Lung (tissue), 12 donors: Measurements from ENCODE around the gene FAM161B. TPM values are rescaled to one million over a fixed set of nuclear protein-coding genes. Genes with fewer than 3 reads are reported as not detected.
"Not testable (repeated sequence)": the region's sequence is repeated elsewhere in the genome, so short reads cannot be mapped to it uniquely, and the experiment has no call there.

Source experiments
- ATAC-seq: fragments of 200-7000 bp; cut with Tn5 transposase; one replicate; pipeline ENCODE4 v1.9.1; 2020; ENCODE audit warnings: moderate number of reproducible peaks; ENCODE audit not compliant: insufficient read depth, low FRiP score
- DNase-seq, 3 donors: peaks; one replicate each; pipeline ENCODE4 v3.0.0-alpha.2; 2013 to 2017
- H3K27ac ChIP-seq, 2 donors: one replicate each; pipeline ENCODE4 v1.5.1; 2013; ENCODE audit warnings: mild to moderate bottlenecking in 2 of 2, moderate library complexity in 2 of 2, control low read depth in 1 of 2, inconsistent platforms in 1 of 2, low read depth in 1 of 2, low read length in 1 of 2
- H3K27me3 ChIP-seq, 3 donors: one replicate each; pipeline ENCODE4 v1.5.1; 2013; ENCODE audit warnings: low read length in 2 of 3; ENCODE audit not compliant: control insufficient read depth in 3 of 3, insufficient read depth in 3 of 3
- H3K36me3 ChIP-seq, 4 donors: one replicate each; pipeline ENCODE4 v1.5.1; 2013; ENCODE audit warnings: low read length in 4 of 4, mild to moderate bottlenecking in 1 of 4, moderate library complexity in 1 of 4; ENCODE audit not compliant: control insufficient read depth in 4 of 4, insufficient read depth in 4 of 4
- H3K4me1 ChIP-seq, 5 donors: one replicate each; pipeline ENCODE4 v1.5.1; 2013; ENCODE audit warnings: low read length in 5 of 5, mild to moderate bottlenecking in 2 of 5, moderate library complexity in 1 of 5; ENCODE audit not compliant: control insufficient read depth in 5 of 5, insufficient read depth in 5 of 5
- H3K4me3 ChIP-seq: one replicate; pipeline ENCODE4 v1.5.1; 2013; ENCODE audit warnings: mild to moderate bottlenecking, control low read depth, moderate library complexity
- H3K9ac ChIP-seq, 2 donors: one replicate each; pipeline ENCODE4 v1.5.1; 2013; ENCODE audit warnings: low read length in 2 of 2, control low read depth in 1 of 2; ENCODE audit not compliant: insufficient read depth in 1 of 2
- H3K9me3 ChIP-seq, 4 donors: one replicate each; pipeline ENCODE4 v1.5.1; 2013; ENCODE audit warnings: low read length in 3 of 4, mild to moderate bottlenecking in 1 of 4, moderate library complexity in 1 of 4; ENCODE audit not compliant: control insufficient read depth in 4 of 4, insufficient read depth in 3 of 4
- CTCF ChIP-seq: IDR thresholded peaks from 2 replicates; pipeline ENCODE4 v1.5.1; 2012; ENCODE audit warnings: mild to moderate bottlenecking; ENCODE audit errors: control extremely low read depth, extremely low read depth
- whole genome bisulfite sequencing, 2 donors: extraction: QIAGEN DNeasy Blood & Tissue Kit; methylation state at CpG; one replicate each; pipeline ENCODE4 v1.1.7; 2013; 5-methylcytosine and 5-hydroxymethylcytosine counted together
- polyA plus RNA-seq, 2 donors: library from polyadenylated mRNA; stranded (reverse); fragments of 200-250 nt; gene quantifications; one replicate each; pipeline ENCODE4 v1.2.1, GENCODE V29; 2013
- total RNA-seq, 2 donors: library from RNA; depleted of rRNA in 1 of 2; stranded (reverse); fragments of >200 nt in 1 of 2; gene quantifications; one replicate each; pipeline ENCODE4 v1.2.1, GENCODE V29; 2014 to 2021
- donor health status: control.
- donor health status: control.
- donor health status: Bipolar disorder and iron deficiency.
- donor health status: healthy.
- donor health status: DM: yes; HTN: yes; CAD: no.

Gene FAM161B
- total and polyA plus RNA-seq, 4 donors = 1.9 to 9.7 (median 3.4) TPM

GRCh38 chr14:73935666-73936065 lies 14.2 kb downstream of the FAM161B start:
- Histone ChIP-seq H3K9me3 (no peaks in the 10 kb centered on the region), H3K4me3 (no peak overlapping the region), H3K9ac (no peak overlapping the region), H3K27ac (no peak overlapping the region), H3K27me3 (no peaks in the 10 kb centered on the region), H3K4me1 (no peaks in the 10 kb centered on the region), H3K36me3 (peaks cover 31 to 57% (median 43%) of the 10 kb centered on the region in 4 donors)
- ATAC-seq = no peak
- DNase-seq = peak in 1 of 3 donors; percentile 8
- WGBS, 2 donors = 85 to 92% methylated on average over 2 of the region's 2 CpGs
- no peak for TF ChIP-seq CTCF

- 87 to 95% methylated on average over 5 of the region's 5 CpGs for WGBS, 2 donors
- ATAC-seq = no peak
- H3K4me3 ChIP-seq = no peak overlapping the region
Measured at GRCh38 chr14:73924337-73924736, 25.6 kb downstream of the FAM161B start.

GRCh38 chr14:73919457-73919856 lies 30.4 kb downstream of the FAM161B start:
- not testable (repeated sequence) for H3K27me3 ChIP-seq, H3K9ac ChIP-seq, H3K4me3 ChIP-seq, H3K4me1 ChIP-seq, H3K27ac ChIP-seq, ATAC-seq, DNase-seq, H3K9me3 ChIP-seq
- WGBS, 2 donors = 97% methylated on average over 2 of the region's 2 CpGs
- H3K36me3 ChIP-seq = peaks cover 23 to 42% (median 33%) of the 10 kb centered on the region in 4 donors

More at GRCh38 chr14:73924337-73924736, 25.6 kb downstream of the FAM161B start:
- Histone ChIP-seq H3K9me3 (no peaks in the 10 kb centered on the region), H3K27ac (no peak overlapping the region), H3K27me3 (no peaks in the 10 kb centered on the region), H3K4me1 (peaks cover 0 to 2% (median 0%) of the 10 kb centered on the region in 5 donors), H3K9ac (no peak overlapping the region), H3K36me3 (peaks cover 38 to 60% (median 51%) of the 10 kb centered on the region in 4 donors)
- TF ChIP-seq CTCF = no peak
- DNase-seq = no peak

- ATAC-seq (no peak), DNase-seq (no peak)
- no peak for TF ChIP-seq CTCF
- H3K27me3 ChIP-seq = no peaks in the 10 kb centered on the region
- no peaks in the 10 kb centered on the region for H3K4me1 ChIP-seq
- no peak overlapping the region for H3K27ac ChIP-seq
- no peak overlapping the region for H3K4me3 ChIP-seq
- WGBS, 2 donors = 85 to 90% methylated on average over 6 of the region's 6 CpGs
- no peak overlapping the region for H3K9ac ChIP-seq
- H3K9me3 ChIP-seq = no peaks in the 10 kb centered on the region
- peaks cover 14 to 35% (median 26%) of the 10 kb centered on the region in 4 donors for H3K36me3 ChIP-seq
Measured at GRCh38 chr14:73916324-73916723, 33.6 kb downstream of the FAM161B start.
